Testis (tissue), 2 donors: ENCODE results near the gene SPDYE1.
"Not testable (repeated sequence)": the region's sequence is repeated elsewhere in the genome, so short reads cannot be mapped to it uniquely, and the experiment has no call there.

Experiments used
- POLR2A ChIP-seq: fragments of 450-650 bp; IDR thresholded peaks from one replicate; pipeline ENCODE4 v1.6.1; 2017; ENCODE audit warnings: antibody characterized with exemption, mild to moderate bottlenecking, moderate library complexity
- TF ChIP-seq, protein P1 (sequence below), 3 experiments: fragments of 450-650 bp in 2 of 3; fragments of 200-600 bp in 1 of 3; sonication (generic) in 1 of 3; IDR thresholded peaks; one replicate each; pipeline ENCODE4 v1.5.1; 2016 to 2019; ENCODE audit warnings: antibody characterized with exemption in 3 of 3, mild to moderate bottlenecking in 2 of 3, moderate library complexity in 1 of 3

DNA sequence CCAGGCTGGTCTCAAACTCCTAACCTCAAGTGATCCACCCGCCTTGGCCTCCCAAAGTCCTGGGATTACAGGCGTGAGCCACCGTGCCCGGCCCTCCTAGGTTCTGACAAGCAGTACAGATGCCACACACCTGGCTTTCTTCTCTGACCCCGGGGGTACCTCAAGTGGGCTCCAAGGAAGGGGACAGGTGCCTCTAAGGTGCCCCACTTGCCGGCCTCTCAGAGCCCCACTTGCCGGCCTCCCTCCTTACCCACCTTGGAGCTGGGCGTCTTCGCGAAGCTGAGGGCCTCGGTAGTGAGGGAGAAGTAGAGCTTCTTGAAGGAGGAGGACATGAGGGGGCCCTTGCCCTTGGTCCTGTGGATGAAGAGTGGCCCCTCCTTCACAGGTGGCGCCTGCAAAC is 40.9 kb downstream of the SPDYE1 start:
- TF ChIP-seq, protein P1, sequence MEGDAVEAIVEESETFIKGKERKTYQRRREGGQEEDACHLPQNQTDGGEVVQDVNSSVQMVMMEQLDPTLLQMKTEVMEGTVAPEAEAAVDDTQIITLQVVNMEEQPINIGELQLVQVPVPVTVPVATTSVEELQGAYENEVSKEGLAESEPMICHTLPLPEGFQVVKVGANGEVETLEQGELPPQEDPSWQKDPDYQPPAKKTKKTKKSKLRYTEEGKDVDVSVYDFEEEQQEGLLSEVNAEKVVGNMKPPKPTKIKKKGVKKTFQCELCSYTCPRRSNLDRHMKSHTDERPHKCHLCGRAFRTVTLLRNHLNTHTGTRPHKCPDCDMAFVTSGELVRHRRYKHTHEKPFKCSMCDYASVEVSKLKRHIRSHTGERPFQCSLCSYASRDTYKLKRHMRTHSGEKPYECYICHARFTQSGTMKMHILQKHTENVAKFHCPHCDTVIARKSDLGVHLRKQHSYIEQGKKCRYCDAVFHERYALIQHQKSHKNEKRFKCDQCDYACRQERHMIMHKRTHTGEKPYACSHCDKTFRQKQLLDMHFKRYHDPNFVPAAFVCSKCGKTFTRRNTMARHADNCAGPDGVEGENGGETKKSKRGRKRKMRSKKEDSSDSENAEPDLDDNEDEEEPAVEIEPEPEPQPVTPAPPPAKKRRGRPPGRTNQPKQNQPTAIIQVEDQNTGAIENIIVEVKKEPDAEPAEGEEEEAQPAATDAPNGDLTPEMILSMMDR (IDR thresholded peaks at IDR 0.05) = not testable (repeated sequence)
- TF ChIP-seq POLR2A = not testable (repeated sequence)
